Neuronal stem cell (in vitro differentiated cells): Measurements from ENCODE around the gene SYT7.

Experiments
- DNase-seq: peaks from one replicate; pipeline ENCODE4 v3.0.0-alpha.2; 2013; ENCODE audit warnings: low spot score
- H2AFZ ChIP-seq: one replicate; pipeline ENCODE4 v1.6.1; 2013; ENCODE audit warnings: mild to moderate bottlenecking, low read length, inconsistent platforms
- H2AK5ac ChIP-seq: 2 replicates; pipeline ENCODE4 v1.6.1; 2013; ENCODE audit warnings: low read depth, mild to moderate bottlenecking, inconsistent platforms, low read length, moderate library complexity, mixed read lengths
- H2BK120ac ChIP-seq: 2 replicates; pipeline ENCODE4 v1.6.1; 2013; ENCODE audit warnings: low read depth, mild to moderate bottlenecking, inconsistent platforms, low read length, moderate library complexity, mixed read lengths
- H2BK12ac ChIP-seq: one replicate; pipeline ENCODE4 v1.6.1; 2013; ENCODE audit warnings: low read length, inconsistent platforms
- H2BK15ac ChIP-seq: 2 replicates; pipeline ENCODE4 v1.6.1; 2013; ENCODE audit warnings: mild to moderate bottlenecking, low read length, inconsistent platforms, mixed read lengths
- H2BK5ac ChIP-seq: one replicate; pipeline ENCODE4 v1.6.1; 2013; ENCODE audit warnings: inconsistent platforms, mild to moderate bottlenecking, low read length, moderate library complexity
- H3K14ac ChIP-seq: one replicate; pipeline ENCODE4 v1.6.1; 2013; ENCODE audit warnings: low read length, inconsistent platforms
- H3K18ac ChIP-seq: 2 replicates; pipeline ENCODE4 v1.6.1; 2013; ENCODE audit warnings: low read length, inconsistent platforms
- H3K23ac ChIP-seq: 2 replicates; pipeline ENCODE4 v1.6.1; 2013; ENCODE audit warnings: low read depth, mild to moderate bottlenecking, mixed read lengths, low read length, inconsistent platforms; ENCODE audit not compliant: poor library complexity
- H3K27ac ChIP-seq: replicated peaks from 3 replicates; pipeline ENCODE4 v1.5.1; 2013; ENCODE audit warnings: low read length, inconsistent platforms
- H3K27me3 ChIP-seq, 3 experiments: 2 replicates each; pipeline ENCODE4 v1.6.1; 2013; ENCODE audit warnings: low read length in 3 of 3, mild to moderate bottlenecking in 2 of 3, inconsistent platforms in 1 of 3, low read depth in 1 of 3, mixed read lengths in 1 of 3, moderate library complexity in 1 of 3; ENCODE audit not compliant: control insufficient read depth in 3 of 3, insufficient read depth in 3 of 3
- H3K36me3 ChIP-seq, 2 donors: replicated peaks in 1 of 2; 2 replicates each; pipeline ENCODE4 v1.6.1; 2013; ENCODE audit warnings: low read length in 2 of 2; ENCODE audit not compliant: control insufficient read depth in 2 of 2, insufficient read depth in 2 of 2
- H3K4ac ChIP-seq: 2 replicates; pipeline ENCODE4 v1.6.1; 2013; ENCODE audit warnings: inconsistent platforms, mild to moderate bottlenecking, low read length, moderate library complexity
- H3K4me1 ChIP-seq, 2 donors: 1 replicate in 1 of 2; 2 replicates in 1 of 2; pipeline ENCODE4 v1.6.1; 2013; ENCODE audit warnings: low read length in 2 of 2, low read depth in 1 of 2; ENCODE audit not compliant: control insufficient read depth in 2 of 2, insufficient read depth in 1 of 2
- H3K4me2 ChIP-seq: one replicate; pipeline ENCODE4 v1.6.1; 2013; ENCODE audit warnings: mild to moderate bottlenecking, low read length, inconsistent platforms; ENCODE audit not compliant: insufficient read depth, poor library complexity, severe bottlenecking
- H3K4me3 ChIP-seq, 2 donors: 2 replicates each; pipeline ENCODE4 v1.5.1; 2013; ENCODE audit warnings: low read length in 2 of 2, mild to moderate bottlenecking in 2 of 2, inconsistent platforms in 1 of 2, moderate library complexity in 1 of 2
- H3K79me1 ChIP-seq: one replicate; pipeline ENCODE4 v1.6.1; 2013; ENCODE audit warnings: low read depth, mild to moderate bottlenecking, inconsistent platforms, low read length, moderate library complexity
- H3K9ac ChIP-seq: one replicate; pipeline ENCODE4 v1.6.1; 2013; ENCODE audit warnings: mild to moderate bottlenecking, low read depth, low read length, inconsistent platforms; ENCODE audit not compliant: poor library complexity
- H3K9me3 ChIP-seq, 2 donors: replicated peaks in 1 of 2; 2 replicates each; pipeline versions ENCODE3 to v1.6.1; 2013; ENCODE audit warnings: low read length in 2 of 2, mild to moderate bottlenecking in 2 of 2, inconsistent platforms in 1 of 2, low read depth in 1 of 2, mixed read lengths in 1 of 2, moderate library complexity in 1 of 2; ENCODE audit not compliant: control insufficient read depth in 2 of 2, insufficient read depth in 1 of 2
- H4K8ac ChIP-seq: one replicate; pipeline ENCODE4 v1.6.1; 2013; ENCODE audit warnings: low read depth, mild to moderate bottlenecking, inconsistent platforms, low read length, moderate library complexity
- H4K91ac ChIP-seq: one replicate; pipeline ENCODE4 v1.6.1; 2013; ENCODE audit warnings: low read length, low read depth, mild to moderate bottlenecking, inconsistent platforms; ENCODE audit not compliant: poor library complexity
- WGBS, 2 donors: extraction: QIAGEN DNeasy Blood & Tissue Kit; methylation state at CpG; one replicate each; pipeline ENCODE4 v1.1.7; 2013; ENCODE audit warnings: missing lambda C conversion rate in 2 of 2, mixed read lengths in 1 of 2; ENCODE audit not compliant: insufficient read length in 2 of 2, insufficient replicate concordance in 1 of 2; ENCODE audit errors: extremely low coverage in 2 of 2; 5-methylcytosine and 5-hydroxymethylcytosine counted together

Gene SYT7

DNA sequence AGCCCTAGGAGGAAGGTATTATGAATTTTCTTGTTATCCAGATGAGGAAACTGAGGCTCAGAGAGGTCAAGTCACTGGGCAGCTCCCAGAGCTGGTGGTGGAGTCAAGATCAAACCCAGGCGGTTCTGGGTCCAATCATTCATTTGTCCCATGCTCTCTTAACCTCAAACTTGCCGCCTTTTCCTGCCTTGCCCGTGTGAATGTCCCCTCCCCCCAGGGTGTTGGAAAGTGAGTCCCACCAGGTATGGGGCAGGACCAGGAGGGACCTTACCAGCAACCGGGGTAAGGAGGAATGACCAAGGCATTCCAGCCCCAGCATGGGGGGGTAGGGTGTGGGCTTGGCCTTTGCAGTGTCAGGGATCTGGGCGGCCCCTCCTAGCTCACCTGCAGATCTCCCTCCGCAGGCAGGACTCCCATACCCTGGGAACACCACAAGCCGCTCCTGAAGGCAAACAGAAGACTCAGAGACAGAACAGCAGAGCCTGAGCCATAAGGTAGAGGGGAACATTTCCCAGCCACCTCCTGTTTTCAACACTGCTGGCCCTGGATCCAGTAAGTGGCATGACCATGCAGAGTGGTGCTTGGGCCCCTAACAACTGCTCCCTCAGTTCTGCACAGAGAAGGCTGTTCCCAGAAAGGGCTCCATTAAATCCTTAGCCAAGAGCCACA lies 41.2 kb upstream of the SYT7 start:
- Histone ChIP-seq H3K4ac (no peak overlapping the region), H3K18ac (peak overlapping the region; percentile 69), H2AK5ac (peak overlapping the region; percentile 60)

DNA sequence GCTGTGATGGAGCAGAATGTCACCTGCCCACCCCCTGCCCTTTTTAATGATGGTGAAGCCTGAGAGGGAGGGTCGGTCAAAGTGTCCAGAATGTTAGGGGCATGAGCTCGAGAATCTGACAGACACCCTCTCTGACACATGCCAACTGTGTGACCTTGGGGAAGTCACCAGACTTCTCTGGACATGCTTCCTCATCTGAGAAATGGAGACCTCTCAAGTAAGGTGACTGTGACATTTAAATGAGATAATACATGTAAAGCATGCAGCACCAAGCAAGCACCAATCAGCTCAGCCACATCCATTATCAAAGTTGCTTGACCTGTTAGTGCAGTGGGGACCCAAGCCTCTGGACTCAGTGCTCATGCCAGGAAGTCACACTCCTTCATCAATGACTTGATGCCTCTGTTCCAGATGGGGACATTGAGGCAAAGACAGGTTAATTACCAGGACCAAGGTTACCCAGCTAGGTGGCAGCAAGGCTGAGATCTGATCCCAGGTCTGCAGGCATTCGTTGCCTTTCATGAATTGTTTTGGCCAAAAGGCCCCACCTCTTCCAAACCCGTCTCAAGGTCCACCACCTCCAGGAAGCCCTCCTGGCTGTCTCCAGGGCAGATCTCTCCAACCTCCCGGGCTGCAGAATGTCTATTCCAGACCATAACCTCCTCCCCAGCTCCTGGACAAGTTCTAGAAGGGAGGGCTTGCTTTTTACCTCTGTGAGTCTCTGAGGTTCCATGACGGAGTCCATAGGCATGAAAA lies 38.8 kb upstream of the SYT7 start:
- Histone ChIP-seq H3K9ac (no peak overlapping the region), H2BK5ac (no peak overlapping the region), H3K27me3 (peaks cover 0 to 11% (median 0%) of the 10 kb centered on the region in 3 experiments), H2AK5ac (no peak overlapping the region), H3K79me1 (no peaks in the 10 kb centered on the region), H2AFZ (no peak overlapping the region), H3K9me3 (no peaks in the 10 kb centered on the region), H4K91ac (no peak overlapping the region), H2BK12ac (no peak overlapping the region), H3K18ac (peak overlapping the region; percentile 9), H3K36me3 (no peaks in the 10 kb centered on the region), H2BK15ac (no peak overlapping the region), H3K4me1 (peaks cover 0 to 2% of the 10 kb centered on the region in 2 donors), H2BK120ac (no peak overlapping the region), H3K4ac (no peak overlapping the region), H3K4me3 (no peak overlapping the region), H3K27ac (no peak overlapping the region), H4K8ac (no peak overlapping the region), H3K4me2 (no peak overlapping the region), H3K23ac (no peak overlapping the region), H3K14ac (no peak overlapping the region)
- WGBS, 2 donors: no CpG with 5 or more reads among the region's 6 CpGs
- DNase-seq: no peak

More for the DNA sequence above, 41.2 kb upstream of the SYT7 start:
- no peak overlapping the region for H2AFZ ChIP-seq
- no peak overlapping the region for H3K4me2 ChIP-seq
- no peak overlapping the region for H3K27ac ChIP-seq
- peaks cover 0 to 3% of the 10 kb centered on the region in 2 donors for H3K4me1 ChIP-seq
- H4K91ac ChIP-seq: no peak overlapping the region
- no peak overlapping the region for H3K9ac ChIP-seq
- no peak overlapping the region for H2BK5ac ChIP-seq
- no peaks in the 10 kb centered on the region for H3K9me3 ChIP-seq
- no peak overlapping the region for H3K4me3 ChIP-seq
- H3K23ac ChIP-seq: no peak overlapping the region
- peaks cover 0 to 11% (median 0%) of the 10 kb centered on the region in 3 experiments for H3K27me3 ChIP-seq
- DNase-seq: no peak
- no peak overlapping the region for H2BK15ac ChIP-seq
- H4K8ac ChIP-seq: no peak overlapping the region
- H3K36me3 ChIP-seq: no peaks in the 10 kb centered on the region
- WGBS, 2 donors: no CpG with 5 or more reads among the region's 7 CpGs
- no peak overlapping the region for H3K14ac ChIP-seq
- no peak overlapping the region for H2BK12ac ChIP-seq
- H2BK120ac ChIP-seq: no peak overlapping the region
- no peaks in the 10 kb centered on the region for H3K79me1 ChIP-seq

DNA sequence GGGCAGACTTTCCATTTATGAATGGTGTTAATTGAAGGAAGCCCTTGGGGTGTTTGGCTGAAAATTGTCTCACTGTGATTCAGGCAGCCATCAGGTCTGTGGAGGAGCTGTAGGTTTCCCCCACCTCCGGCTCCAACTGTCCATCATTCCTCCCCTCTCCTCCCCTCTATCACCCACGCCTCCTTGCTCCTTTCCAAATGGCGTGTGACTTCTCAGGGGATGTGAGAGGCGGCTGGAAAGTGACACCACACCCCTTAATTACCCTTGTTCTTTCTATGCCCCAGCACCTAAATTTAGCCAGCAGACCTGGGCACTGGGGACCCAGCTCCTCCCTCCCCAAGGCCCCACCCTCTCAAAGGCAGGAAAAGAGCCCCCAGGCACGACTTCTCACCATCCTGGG lies 38.1 kb upstream of the SYT7 start:
- Histone ChIP-seq H3K23ac (no peak overlapping the region), H2AK5ac (no peak overlapping the region), H3K4me1 (peaks cover 0 to 2% of the 10 kb centered on the region in 2 donors), H3K14ac (no peak overlapping the region), H2BK5ac (no peak overlapping the region), H2BK120ac (no peak overlapping the region), H2BK12ac (no peak overlapping the region), H3K4ac (no peak overlapping the region), H3K18ac (peak overlapping the region; percentile 9), H4K8ac (no peak overlapping the region), H2BK15ac (no peak overlapping the region), H3K27me3 (peaks cover 0 to 14% (median 0%) of the 10 kb centered on the region in 3 experiments), H3K36me3 (no peaks in the 10 kb centered on the region), H2AFZ (peak overlapping the region; percentile 31), H3K4me2 (no peak overlapping the region), H3K9me3 (no peaks in the 10 kb centered on the region), H3K79me1 (no peaks in the 10 kb centered on the region), H3K27ac (no peak overlapping the region), H3K9ac (no peak overlapping the region), H3K4me3 (no peak overlapping the region), H4K91ac (no peak overlapping the region)
- no peak for DNase-seq
- WGBS, 2 donors: no CpG with 5 or more reads among the region's 5 CpGs

DNA sequence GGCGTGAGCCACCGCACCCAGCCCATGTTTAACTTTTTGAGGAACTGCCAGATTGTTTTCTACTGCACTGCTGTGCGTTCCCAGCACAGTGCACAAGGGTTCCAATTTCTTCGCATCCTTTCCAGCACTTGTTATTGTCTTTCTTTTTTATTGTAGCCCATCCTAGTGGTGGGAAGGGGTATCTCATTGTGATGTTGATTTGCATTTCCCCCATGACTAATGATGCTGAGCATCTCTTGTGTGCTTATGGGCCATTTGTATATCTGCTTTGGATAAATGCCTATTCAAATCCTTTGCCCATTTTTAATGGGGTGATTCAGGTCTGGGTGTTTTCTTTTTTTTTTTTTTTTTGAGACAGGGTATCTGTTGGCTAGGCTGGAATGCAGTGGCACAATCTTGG lies 36.6 kb upstream of the SYT7 start:
- no peak overlapping the region for H2BK5ac ChIP-seq
- no peak overlapping the region for H2BK15ac ChIP-seq
- no peak overlapping the region for H2BK12ac ChIP-seq
- H3K4ac ChIP-seq: no peak overlapping the region
- no peak overlapping the region for H3K23ac ChIP-seq
- peaks cover 0 to 14% (median 0%) of the 10 kb centered on the region in 3 experiments for H3K27me3 ChIP-seq
- H3K79me1 ChIP-seq: no peaks in the 10 kb centered on the region
- DNase-seq: no peak
- no peak overlapping the region for H3K18ac ChIP-seq
- H3K14ac ChIP-seq: no peak overlapping the region
- no peak overlapping the region for H3K9ac ChIP-seq
- no peak overlapping the region for H4K91ac ChIP-seq
- H4K8ac ChIP-seq: no peak overlapping the region
- no peaks in the 10 kb centered on the region for H3K9me3 ChIP-seq
- H3K27ac ChIP-seq: no peak overlapping the region
- no peak overlapping the region for H3K4me2 ChIP-seq
- H3K36me3 ChIP-seq: no peaks in the 10 kb centered on the region
- no peak overlapping the region for H2BK120ac ChIP-seq
- peaks cover 0 to 2% of the 10 kb centered on the region in 2 donors for H3K4me1 ChIP-seq
- H2AFZ ChIP-seq: no peak overlapping the region
- no CpG with 5 or more reads among the region's 4 CpGs for WGBS, 2 donors
- H2AK5ac ChIP-seq: no peak overlapping the region
- no peak overlapping the region for H3K4me3 ChIP-seq
